ENCODE data around the gene BIRC3.
A peak's percentile ranks its signal among the peaks of the same experiment; 100 is the strongest.
"Not testable (repeated sequence)": the region's sequence is repeated elsewhere in the genome, so short reads cannot be mapped to it uniquely, and the experiment has no call there.

The BIRC3 gene

GRCh38 chr11:102330231-102330630, 12.9 kb downstream of the BIRC3 start:
- DNase-seq = no peak

DNA sequence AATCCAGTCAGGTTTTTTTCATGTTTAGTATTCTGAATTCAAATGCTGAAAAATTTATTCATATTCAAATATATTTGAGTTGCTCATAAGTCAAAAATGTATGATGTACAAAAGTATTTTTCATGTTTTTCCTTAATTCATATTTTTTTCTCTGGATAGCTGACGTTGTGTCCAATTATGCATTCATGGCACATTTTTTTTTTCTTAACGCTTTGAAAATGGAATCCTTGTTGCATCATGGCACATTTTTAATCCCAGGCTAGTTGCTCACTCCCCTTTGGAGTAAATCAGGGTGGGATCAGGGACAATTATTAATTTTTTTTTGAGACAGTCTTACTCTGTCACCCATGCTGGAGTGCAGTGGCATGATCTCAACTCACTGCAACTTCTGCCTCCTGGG, 14.1 kb downstream of the BIRC3 start:
- DNase-seq = no peak

- DNase-seq = no peak
These were observed 15.3 kb downstream of the BIRC3 start for GRCh38 chr11:102332611-102332994.

GRCh38 chr11:102338479-102339010, 21.3 kb downstream of the BIRC3 start:
- no peak for DNase-seq

GRCh38 chr11:102341311-102341710, 24.0 kb downstream of the BIRC3 start:
- DNase-seq = not testable (repeated sequence)

- peak; percentile 71 to 73 for DNase-seq
These were observed 24.6 kb downstream of the BIRC3 start for GRCh38 chr11:102341844-102342318.

DNA sequence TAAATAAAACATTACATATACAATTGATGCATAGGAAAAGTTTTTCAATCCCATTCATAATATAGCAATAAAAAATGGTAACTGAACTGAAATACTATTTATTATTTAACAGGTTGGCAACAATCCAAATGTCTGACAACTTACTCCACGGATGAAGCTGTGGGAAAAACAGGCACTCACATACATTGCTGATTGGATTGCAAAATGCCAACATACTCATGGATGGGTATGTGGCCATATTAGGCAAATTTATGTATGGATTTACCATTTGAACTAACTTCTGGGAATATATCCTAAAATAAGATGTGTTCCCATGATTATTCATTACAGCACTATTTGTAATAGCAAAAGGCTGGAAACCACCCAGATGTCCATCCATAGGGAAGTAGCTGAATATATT, 26.5 kb downstream of the BIRC3 start:
- DNase-seq = no peak

GRCh38 chr11:102345904-102346303, 28.6 kb downstream of the BIRC3 start:
- DNase-seq = no peak

DNA sequence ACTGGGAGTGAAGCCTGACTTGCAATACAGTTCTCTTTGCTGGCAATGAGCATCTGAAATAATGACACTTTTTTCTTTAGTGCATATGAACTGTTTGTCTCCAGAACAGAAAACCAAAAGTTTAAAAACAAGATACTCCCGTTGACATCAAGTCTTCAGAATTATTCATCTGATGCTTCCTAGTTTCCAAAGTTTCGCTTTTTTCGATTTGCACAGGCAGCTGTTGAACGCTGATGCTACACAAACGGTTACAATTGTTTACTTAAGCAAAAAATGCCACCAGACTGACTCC, 29.1 kb downstream of the BIRC3 start:
- no peak for DNase-seq

DNA sequence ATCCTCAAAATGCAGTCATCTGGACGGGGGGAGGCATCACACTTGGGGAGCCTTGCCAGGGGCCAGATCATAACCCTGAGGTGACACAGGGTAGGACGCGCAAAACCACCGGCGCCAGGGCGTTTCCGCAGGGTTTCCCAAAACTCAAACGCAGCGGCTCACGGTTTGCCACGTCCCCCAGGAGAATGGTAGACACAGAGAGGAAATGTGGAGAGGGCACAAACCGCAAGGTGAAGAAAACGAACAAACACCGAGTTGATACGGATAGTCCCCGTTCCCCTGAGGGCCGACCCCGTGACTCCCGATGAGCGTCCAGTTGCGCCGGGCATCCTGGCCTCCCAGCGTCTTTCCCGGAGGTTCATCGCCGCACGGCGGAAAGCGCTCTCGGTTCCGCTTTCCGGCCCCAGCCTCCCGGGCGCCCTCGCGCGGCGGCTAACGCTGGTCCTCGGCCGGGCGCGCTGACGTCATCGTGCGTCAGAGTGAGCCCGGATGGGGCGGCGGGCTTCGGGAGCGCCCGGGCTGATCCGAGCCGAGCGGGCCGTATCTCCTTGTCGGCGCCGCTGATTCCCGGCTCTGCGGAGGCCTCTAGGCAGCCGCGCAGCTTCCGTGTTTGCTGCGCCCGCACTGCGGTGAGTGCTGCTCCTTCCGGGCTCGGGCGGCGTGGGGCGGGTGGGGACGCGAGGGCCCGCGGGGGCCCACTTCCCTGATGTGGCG, 29.6 kb downstream of the BIRC3 start, which contains the start of gene BIRC2:
Gene BIRC2 (plus strand): TSS at position 467 of the 714 bp plus-strand sequence. CDS start 2,641 bp downstream, outside the sequence.
- peak; percentile 77 to 85 for DNase-seq

DNA sequence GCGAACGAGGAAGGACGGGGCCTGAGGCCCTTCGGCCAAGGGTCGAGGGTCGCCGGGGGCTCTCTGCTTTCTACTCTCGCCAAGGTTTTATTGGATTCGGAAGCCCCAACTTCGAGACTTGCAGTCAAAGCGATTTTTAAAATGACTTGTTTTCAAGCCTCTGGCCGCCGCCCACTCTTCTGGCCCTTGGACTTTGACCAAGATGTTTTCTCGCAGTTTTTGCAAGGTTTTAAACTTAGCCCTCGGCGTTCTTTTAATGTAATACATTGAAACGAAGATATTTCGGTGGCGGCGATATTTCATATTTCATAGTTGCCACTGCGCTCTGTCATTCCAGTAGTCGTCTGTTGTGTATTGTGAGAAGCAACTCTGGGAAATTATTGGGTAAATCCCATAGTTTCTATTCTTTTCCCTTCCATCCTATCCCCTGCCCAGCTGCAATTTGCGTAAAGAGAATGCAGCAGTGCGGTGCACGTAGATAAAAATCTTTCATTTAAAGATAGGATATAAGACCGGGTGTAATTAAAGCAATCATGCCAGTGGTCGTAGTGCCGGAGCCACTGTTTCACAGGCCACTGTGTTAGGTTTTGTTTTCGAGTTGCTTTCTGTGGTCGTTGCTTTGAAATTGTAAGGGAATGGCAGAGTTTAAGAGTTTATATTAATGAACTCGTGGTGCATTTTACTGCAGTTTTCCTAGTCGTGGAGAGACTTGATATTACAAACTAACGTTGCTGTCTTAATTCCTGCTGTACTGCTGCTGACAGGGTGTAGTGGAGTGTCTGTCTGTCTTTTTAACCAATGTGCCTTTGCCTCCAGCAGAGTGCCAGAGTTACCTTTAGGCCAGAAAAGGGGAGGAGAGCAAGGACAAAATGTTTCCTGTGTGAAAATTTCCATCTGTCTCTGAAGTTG, 30.4 kb downstream of the BIRC3 start:
- peak; percentile 52 to 58 for DNase-seq

DNA sequence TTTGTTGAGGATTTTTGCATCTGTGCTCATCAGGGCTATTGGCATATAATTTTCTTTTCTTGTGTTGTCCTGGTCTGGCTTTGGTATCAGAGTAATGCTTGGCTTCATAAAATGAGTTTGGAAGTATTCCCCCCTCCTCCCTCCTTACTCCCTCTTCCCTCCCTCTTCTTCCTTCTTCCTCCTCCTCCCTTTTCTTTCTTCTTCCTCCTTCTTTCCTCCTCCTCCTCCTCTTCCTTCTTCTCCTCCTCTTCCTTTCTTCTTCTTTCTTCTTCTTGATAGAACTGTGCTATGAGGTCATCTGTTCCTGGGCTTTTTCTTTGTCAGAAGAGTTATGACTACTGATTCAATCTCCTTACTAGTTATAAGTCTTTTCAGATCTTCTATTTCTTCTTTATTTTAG, 39.8 kb downstream of the BIRC3 start:
- no peak for DNase-seq

- no peak for DNase-seq
These were observed 42.1 kb downstream of the BIRC3 start for GRCh38 chr11:102359372-102359771.

- DNase-seq = no peak
These were observed 43.4 kb downstream of the BIRC3 start for GRCh38 chr11:102360681-102361080.

DNA sequence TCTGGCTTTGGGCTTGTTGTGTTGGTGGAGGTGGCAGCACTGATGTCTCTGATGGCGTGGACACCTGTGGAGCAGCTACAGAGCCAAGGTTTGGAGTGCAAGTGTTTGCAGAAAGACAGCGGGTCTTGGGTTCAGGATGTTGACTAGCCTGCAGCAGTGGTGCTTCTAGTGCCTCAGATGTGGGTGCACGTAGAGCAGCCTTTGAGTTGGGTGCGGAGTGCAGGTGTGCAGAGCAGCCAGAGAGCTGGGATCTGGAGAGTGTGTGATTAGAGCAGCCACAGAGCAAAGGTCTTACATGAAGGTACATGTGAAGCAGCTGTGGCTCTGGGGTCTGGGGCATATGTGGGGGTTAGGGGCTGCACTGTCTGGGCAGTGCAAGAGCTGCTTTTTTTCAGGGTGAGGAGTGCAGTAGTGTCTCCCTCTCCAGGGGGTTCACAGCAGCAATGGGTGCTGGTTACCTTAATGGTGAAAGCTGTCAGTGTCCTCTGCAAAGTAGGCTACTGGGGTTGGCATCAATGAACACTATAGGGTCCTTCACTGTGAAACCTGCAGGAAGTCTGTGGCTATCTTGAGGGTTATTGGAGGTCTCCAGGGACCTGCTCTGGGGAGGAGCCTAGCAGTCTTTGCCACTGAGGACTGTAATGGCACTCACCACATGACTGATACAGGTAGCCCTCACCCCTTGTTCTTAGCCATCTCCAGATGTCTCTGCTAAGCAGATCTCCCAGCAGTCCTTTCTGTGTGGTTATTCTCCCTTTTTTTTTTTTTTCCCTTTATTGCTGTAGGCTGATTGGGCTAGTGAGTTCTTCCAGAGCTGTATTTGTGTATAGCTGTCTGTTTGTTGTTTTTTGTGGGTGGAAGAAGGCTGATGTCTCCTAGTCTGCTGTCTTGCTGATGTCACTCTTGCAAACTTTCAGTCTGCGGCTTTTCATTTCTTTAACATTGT, 44.1 kb downstream of the BIRC3 start:
- no peak for DNase-seq

DNA sequence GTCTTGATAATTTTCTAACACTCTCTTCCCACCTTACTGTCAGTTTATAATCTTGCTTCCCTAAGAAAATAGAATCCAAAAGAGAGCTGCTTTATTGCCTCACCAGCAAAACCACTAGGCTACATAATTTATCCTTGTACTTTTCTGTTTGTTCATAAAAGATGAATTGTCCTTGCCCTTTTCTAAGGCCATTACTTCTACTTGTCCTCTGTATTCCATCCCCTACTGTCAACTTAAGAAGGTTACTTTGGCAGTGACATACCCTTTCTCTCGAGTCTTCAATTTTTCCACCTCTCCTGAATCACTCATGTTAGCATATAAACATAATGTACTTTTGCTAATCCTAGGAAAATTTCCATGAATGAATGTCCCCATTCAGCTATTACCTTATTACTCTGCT, 47.7 kb downstream of the BIRC3 start:
- no peak for DNase-seq

DNA sequence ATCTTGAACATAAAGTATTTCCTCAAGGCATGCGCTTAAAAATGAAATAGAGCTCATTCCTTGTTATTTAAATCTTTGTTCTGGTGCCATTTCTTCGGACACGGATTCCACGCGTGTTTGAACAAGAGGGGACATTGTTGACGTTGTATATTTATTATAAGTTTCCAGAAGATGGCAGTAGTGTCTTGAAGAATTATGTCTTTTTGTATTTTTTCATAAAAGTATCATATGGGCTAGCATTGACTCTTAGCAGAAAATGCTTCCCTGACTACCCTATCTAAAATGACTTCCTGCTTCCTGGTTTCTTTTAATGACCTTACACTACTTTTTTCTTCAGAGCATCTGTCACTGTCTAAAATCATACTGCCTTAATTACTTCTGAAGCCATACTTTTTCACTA, 50.1 kb downstream of the BIRC3 start:
- peak; percentile 58 to 71 for DNase-seq

- DNase-seq = no peak
These were observed 51.2 kb downstream of the BIRC3 start for GRCh38 chr11:102368472-102368871.

- DNase-seq = not testable (repeated sequence)
These were observed 57.5 kb downstream of the BIRC3 start for GRCh38 chr11:102374633-102375424.

DNA sequence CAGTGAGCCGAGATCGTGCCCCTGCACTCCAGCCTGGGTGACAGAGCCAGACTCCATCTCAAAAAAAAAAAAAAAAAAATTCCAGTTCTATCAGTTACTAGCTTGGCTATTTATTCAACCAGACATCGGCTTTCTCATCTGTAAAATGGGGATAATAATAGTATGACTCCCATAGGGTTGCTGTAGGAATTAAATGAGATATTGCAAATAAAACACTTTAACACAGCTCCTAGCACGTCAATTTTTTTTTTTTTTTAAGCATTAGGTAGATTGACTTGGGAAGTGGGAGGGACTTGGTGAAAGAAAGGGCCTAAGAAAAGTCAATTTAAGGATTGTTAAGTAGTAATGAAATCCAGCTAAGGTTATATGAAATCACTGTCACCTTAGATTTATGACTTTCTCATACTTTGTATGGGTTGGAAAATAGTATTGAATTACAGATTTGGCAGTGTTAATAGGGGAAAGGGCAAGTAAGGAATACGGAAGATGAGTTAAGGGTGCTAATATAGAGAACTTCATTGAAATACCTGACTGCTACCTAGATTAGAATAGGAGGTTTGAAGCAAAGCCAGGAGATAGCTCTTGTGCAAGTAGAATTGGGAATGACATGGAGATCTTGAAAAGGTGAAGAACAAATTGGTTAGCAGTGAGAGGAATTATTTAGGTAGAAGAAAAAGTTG, 58.6 kb downstream of the BIRC3 start:
- DNase-seq = no peak

DNA sequence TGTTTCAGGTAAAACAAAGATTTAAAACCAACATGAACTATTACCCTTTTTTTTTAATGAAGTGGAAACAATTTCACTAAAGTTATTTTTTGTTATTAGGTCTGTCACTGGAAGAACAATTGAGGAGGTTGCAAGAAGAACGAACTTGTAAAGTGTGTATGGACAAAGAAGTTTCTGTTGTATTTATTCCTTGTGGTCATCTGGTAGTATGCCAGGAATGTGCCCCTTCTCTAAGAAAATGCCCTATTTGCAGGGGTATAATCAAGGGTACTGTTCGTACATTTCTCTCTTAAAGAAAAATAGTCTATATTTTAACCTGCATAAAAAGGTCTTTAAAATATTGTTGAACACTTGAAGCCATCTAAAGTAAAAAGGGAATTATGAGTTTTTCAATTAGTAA, 60.6 kb downstream of the BIRC3 start:
- DNase-seq = no peak
